HG03025 (cell line): ENCODE measurements around the gene OTOP1.
"Not testable (repeated sequence)": the region's sequence is repeated elsewhere in the genome, so short reads cannot be mapped to it uniquely, and the experiment has no call there.

ENCODE experiments used
- ATAC-seq: cut with Tn5 transposase; IDR thresholded peaks from one replicate; pipeline ENCODE4 v1.9.1; 2021; ENCODE audit warnings: mild to moderate bottlenecking, moderate library complexity; ENCODE audit not compliant: unreplicated experiment, low FRiP score

OTOP1 gene

GRCh38 chr4:4165701-4166392, 60.9 kb downstream of the OTOP1 start:
- ATAC-seq = not testable (repeated sequence)

DNA sequence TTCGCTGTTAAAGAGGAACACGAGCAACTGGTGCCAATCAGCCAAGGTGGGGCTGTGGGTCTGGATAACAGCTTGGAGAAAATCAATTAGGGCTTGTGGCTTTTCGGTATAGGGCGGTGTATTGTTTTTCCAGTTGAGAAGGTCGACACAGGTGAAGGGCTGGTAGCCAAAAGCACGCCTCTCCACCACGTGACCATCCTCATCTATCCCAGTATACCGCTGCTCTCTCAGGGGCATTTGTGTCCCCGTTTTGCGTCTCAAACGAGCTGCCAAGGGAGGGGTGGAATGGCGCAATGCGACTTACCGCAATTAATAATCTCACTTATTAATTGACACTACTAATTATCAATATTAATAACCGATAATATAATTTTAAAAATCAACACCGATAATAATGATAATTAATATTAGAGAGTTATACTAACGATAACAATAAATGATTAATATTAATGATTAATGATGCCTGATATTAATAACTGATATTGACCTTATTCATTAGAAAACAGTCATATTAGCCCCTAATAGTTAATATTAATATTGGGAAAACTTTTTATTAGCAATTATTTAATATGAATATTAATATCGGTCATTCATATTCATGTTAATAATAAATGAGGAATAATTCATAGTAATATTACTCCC, 62.1 kb downstream of the OTOP1 start:
- ATAC-seq = not testable (repeated sequence)

DNA sequence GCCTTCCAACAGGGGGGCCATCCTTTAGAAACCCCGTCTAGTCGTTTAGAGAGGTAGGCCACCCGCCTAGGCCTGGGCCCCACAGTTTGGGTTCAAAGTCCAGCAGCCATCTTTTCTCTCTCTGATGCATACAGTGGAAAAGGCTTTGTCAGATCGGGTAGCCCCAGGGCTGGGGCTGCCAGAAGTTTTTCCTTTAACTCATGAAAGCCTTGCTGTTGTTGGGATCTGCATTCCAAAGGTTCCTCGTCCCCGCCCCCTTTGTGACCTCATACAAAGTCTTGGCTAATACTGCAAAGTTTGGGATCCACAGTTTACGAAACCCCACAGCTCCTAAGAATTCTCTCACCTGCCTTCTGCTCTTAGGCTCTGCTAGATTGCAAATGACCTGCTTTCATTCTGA, 64.5 kb downstream of the OTOP1 start:
- not testable (repeated sequence) for ATAC-seq

DNA sequence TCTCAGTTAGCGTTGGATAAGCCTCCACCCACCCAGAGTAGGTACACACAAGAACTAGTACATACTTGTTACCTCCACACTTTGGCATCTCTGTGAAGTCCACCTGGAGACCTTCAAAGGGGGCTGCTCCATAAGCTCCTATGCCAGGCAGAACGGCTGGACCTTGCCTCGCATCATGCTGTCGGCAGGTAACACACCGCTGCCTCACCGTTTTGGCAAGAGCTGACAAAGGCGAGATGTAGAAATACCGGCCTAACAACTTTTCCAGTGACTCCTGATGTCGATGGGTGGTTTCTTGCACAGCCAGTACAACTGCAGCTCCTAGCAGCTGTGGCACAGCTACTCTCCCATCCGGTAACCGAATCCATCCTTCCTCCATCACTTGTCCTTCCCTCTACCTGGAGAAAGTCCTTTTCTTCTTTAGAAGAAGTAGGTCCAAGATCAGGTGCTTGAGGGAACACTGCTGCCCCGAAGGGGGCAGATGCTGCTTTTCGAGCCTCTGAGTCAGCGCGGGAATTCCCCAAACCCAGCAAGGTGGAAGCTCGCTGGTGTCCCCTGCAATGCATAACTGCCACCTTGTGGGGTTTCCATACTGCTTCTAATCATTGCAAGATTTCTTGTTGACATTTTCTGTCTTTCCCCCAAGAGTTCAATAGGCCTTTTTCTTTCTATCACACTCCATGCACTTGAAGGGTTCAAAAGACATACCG, 65.6 kb downstream of the OTOP1 start:
- ATAC-seq = not testable (repeated sequence)

DNA sequence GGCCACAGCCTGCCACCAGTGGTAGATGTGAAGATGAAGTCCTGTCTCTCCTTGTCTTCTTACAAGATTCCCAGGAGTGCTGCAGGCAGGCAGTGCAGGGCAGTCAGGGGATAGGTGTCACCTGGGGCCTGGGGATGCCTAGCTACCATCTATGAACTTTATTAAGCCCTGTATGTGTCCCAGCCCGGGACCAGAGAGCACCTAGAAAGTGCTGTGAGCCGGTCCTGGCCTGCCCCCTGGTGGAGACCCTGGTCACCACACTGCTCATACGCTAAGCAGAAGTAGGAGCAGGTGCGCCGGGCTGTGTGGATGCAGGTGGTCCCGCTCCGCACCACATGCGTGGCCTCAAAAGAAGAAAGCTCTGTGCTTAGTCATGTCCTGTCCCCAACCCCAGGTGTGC, 81.1 kb downstream of the OTOP1 start:
- not testable (repeated sequence) for ATAC-seq

DNA sequence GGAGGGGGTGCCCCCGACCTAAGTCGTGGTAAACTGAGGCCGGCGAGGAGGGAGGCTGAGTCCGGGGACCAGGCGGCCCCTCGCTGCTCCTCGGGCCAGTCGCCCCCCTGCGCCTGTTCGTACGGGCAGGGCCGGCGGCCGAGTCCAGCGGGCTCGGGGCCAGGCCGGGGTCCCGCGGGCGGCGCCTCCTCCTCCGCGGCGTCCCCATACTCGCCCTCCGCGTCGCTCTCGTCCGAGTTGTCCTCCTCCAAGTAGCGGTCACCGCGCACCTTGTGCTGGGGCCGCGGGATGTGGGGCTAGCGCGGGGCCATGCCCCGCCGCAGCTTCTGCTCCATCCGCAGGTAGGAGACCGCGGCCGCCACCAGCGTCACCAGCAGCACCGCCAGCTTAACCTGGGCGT, 83.4 kb downstream of the OTOP1 start:
- ATAC-seq = not testable (repeated sequence)

GRCh38 chr4:4142679-4143078, 84.0 kb downstream of the OTOP1 start:
- ATAC-seq = not testable (repeated sequence)

DNA sequence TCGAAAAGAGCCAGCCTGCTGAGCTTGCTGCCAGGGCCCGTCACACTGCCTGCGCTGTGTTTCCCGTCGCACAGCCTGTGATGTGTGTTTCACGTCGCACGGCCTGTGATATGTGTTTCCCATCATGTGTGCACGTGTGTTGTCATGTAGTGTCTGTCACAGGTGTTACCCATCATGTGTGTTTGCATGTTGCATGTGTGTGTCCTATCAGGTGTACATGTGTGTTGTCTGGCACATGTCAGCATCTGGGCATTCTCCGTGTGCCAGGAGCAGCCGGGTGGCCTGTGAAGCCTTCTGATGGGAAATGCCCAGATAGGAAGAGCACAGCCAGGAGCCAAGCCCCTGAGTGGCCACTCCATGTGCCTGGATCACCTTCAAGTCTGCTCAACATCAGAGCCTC, 85.5 kb downstream of the OTOP1 start:
- ATAC-seq = not testable (repeated sequence)
